Suprapubic skin (tissue), 3 donors: ENCODE results near the gene CA12.

Source experiments
- CTCF ChIP-seq, 2 donors: fragments of 200-600 bp in 1 of 2; fragments of 450-650 bp in 1 of 2; sonication (generic) in 1 of 2; IDR thresholded peaks; one replicate each; pipeline ENCODE4 v1.5.1; 2016 to 2019; ENCODE audit warnings: antibody characterized with exemption in 2 of 2, mild to moderate bottlenecking in 1 of 2, moderate library complexity in 1 of 2
- POLR2A ChIP-seq, 2 donors: fragments of 450-650 bp; IDR thresholded peaks; one replicate each; pipeline ENCODE4 v1.6.1; 2017; ENCODE audit warnings: antibody characterized with exemption in 2 of 2, mild to moderate bottlenecking in 2 of 2, moderate library complexity in 2 of 2

- TF ChIP-seq POLR2A (IDR thresholded peaks at IDR 0.05) (no peak), CTCF (IDR thresholded peaks at IDR 0.05) (no peak)
Observed at GRCh38 chr15:63369296-63369695, 12.3 kb downstream of the CA12 start.
